GM21390 (cell line): ENCODE measurements around the gene DUSP22.

ENCODE experiments used
- ATAC-seq: cut with Tn5 transposase; IDR thresholded peaks from one replicate; pipeline ENCODE4 v1.9.1; 2021; ENCODE audit not compliant: unreplicated experiment

Gene DUSP22

GRCh38 chr6:392441-393390 lies 100.4 kb downstream of the DUSP22 start:
- no peak for ATAC-seq

DNA sequence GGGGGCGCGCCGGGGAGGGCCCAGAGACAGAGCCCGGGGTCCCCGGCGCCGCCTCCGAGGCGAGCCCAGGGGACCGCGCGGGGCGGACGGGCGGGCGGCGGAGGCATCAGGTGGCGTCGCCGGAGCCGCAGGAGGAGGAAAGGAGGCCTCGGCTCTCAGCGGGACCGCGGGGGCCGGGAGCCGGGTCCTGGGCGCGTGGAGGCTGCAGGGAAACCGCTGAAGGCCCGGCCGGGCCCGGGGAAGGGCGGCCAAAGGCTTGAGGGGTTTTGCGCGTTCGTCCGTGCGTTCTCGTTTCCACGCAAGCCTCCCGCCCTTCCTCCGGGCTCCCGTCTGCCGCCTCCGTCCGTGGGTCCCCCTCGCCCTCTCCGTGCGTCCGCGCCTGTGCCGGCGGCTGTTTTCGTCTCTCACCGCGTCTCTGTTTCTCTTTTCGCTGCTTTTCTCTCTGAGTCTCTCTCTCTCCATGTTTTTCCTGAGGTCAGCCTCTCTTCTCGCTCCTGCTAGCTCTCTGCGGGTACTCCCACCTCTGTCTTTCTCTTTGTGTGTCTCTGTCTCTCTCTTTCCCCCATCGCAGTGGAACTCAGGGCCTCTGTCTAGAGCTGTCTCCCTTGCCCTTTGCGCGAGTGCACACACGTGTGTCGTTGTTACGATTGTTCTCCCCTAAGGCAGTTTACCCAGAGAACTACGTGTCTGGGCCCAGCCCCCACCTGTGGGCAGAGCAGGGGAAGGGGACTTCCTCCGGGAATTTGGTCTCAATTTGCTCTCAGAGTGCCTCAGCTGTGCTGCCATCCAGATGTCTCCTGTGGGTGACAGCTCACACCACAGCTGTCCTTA lies 101.3 kb downstream of the DUSP22 start:
- ATAC-seq, result no peak

GRCh38 chr6:394641-395289 lies 102.5 kb downstream of the DUSP22 start:
- no peak for ATAC-seq

DNA sequence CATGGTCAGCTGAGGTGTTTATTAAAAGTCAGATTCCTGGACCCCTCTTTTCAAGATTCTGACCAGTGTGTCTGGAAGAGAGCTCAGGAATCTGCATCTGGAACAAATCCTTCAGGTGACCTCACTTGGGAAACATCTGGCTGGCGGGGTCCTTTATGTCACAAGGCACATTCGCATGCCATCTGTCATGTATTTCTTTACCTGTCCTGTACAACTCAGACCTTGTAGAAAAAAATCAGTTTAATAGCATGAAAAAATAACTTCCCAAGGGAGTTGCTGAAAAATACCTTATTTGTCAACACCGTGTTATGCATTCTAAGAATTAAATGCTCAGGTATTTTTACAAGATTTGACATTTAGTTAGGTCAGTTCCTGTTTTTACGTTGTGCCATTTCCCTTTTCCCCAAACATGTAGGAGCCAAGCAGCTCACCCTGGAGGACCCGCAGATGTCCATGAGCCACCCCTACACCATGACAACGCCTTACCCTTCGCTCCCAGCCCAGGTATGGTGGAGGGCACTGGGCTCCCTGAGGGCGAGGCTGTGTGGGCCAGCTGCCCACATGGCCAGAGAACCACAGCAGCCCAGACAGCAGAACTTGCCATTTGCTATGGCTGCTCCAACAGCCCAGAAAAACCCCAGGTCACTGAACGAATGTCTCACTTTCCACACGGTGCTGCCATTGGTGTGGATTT lies 103.3 kb downstream of the DUSP22 start:
- no peak for ATAC-seq

GRCh38 chr6:396126-396520 lies 103.8 kb downstream of the DUSP22 start:
- no peak for ATAC-seq

GRCh38 chr6:397056-397455 lies 104.8 kb downstream of the DUSP22 start:
- ATAC-seq, result no peak

GRCh38 chr6:397604-398003 lies 105.3 kb downstream of the DUSP22 start:
- no peak for ATAC-seq

DNA sequence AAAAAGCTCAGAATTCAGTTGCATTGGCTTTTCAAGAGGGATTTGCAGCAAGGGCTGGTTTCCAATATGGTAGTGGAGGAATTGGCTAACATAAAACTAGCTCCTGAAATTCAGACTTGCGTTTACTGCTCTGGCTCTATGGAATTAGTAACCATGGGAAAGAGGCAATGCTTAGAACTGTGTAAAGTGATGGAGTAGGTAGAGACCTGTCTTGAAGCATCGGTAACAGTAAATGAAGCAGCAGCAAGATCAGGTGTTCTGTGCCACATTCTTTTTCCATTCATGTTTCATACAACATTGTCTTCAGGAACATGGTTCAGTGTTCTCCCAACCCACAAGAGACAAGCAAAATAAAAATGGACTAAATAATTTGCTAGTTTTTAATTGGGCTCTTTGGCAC lies 105.8 kb downstream of the DUSP22 start:
- no peak for ATAC-seq

DNA sequence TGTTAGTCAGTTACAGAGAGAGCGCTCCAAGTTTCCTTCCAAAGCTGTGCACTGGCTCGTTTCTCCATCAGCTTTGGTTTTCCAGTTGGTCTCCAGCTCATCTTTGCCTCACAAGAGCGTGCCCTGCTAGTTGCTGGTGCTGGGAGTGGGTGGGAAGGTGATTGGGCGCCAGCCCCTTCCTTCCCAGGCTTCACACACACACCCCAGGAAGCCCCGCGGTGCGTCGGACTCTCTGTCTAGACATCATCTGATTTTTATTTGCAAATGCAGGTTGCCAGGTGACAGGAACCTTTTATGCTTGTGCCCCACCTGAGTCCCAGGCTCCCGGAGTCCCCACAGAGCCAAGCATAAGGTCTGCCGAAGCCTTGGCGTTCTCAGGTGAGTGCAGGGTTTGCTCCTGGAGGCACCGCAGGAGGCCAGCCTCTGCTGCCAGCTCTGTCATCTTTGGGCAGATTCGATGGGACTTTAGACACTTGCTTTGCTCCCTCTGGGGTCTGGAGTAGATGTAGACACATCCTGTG lies 106.3 kb downstream of the DUSP22 start:
- no peak for ATAC-seq

GRCh38 chr6:399785-400534 lies 107.7 kb downstream of the DUSP22 start:
- ATAC-seq, result peak; percentile 46

DNA sequence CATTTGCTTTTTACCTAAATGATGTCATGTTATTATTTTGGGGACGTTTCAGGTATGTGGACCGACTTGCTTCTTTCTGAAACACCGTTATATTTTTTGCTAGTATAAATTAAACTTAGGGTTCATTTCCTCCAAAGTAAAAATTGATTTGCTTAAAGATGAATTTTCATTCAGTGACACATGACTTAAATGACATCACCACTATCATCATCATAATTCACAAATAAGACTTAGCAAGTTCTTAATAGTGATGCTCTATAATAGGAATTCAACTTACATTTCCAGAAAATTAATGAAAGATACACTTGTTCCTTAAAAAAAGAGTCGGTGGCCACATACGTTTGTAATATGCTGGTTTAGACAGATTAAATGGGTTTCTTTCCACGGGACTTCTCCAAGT lies 108.5 kb downstream of the DUSP22 start:
- no peak for ATAC-seq
